ENCODE results near the gene SUV39H2. TPM values are rescaled to one million over a fixed set of nuclear protein-coding genes. Genes with fewer than 3 reads are reported as not detected.
A peak's percentile ranks its signal among the peaks of the same experiment; 100 is the strongest.

SUV39H2 gene, protein sequence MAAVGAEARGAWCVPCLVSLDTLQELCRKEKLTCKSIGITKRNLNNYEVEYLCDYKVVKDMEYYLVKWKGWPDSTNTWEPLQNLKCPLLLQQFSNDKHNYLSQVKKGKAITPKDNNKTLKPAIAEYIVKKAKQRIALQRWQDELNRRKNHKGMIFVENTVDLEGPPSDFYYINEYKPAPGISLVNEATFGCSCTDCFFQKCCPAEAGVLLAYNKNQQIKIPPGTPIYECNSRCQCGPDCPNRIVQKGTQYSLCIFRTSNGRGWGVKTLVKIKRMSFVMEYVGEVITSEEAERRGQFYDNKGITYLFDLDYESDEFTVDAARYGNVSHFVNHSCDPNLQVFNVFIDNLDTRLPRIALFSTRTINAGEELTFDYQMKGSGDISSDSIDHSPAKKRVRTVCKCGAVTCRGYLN
- 1 to 10 TPM; 1.0 to 3.9 (median 1.7) TPM for polyA plus RNA-seq (ENCODE audit: low read depth in 6 of 6)

GRCh38 chr10:14878266-14879123 lies at the start of gene SUV39H2:
Gene SUV39H2, plus strand, starts transcription at chr10:14878866. Its CDS starts 23 bp downstream, at chr10:14878889.
- H3K4me1 Mint-ChIP-seq = peaks cover 13 to 30% (median 24%) of the 10 kb centered on the region in 3 donors
- peaks cover 0 to 5% (median 0%) of the 10 kb centered on the region in 3 donors for H3K27me3 Mint-ChIP-seq
- peak within 1 kb of the TSS; percentile 90 to 97 (median 94) for H3K4me3 Mint-ChIP-seq
- H3K9me3 Mint-ChIP-seq = no peaks in the 10 kb centered on the region
- no peaks in the 10 kb centered on the region for H3K36me3 Mint-ChIP-seq
- H3K27ac Mint-ChIP-seq = peak within 1 kb of the TSS; percentile 81 to 97 (median 94)
- ATAC-seq (ENCODE audit: low read depth in 2 of 2) (peak; percentile 91 to 93), DNase-seq (peak; percentile 94)

DNA sequence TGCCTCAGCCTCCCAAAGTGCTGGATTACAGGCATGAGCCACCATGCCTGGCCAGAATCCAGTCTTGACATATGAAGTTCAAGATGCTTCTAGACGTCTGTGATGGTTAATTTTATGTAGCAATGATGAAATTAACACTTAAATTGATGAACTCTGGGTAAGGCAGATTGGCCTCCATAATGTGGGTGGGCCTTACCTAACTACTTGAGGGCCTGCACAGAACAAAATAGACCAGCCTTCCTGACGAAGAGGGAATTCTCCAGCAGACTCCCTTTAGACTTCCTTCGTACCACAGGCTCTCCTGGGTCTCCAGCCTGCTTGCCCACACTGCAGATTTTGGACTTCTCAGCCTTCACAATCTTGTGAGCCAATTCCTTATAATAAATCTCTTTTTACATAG lies 45.6 kb upstream of the SUV39H2 start:
- H3K27me3 Mint-ChIP-seq = no peaks in the 10 kb centered on the region
- DNase-seq (no peak), ATAC-seq (ENCODE audit: low read depth in 2 of 2) (no peak)
- peaks cover 6 to 15% (median 9%) of the 10 kb centered on the region in 3 donors for H3K4me1 Mint-ChIP-seq
- no peaks in the 10 kb centered on the region for H3K9me3 Mint-ChIP-seq
- no peak overlapping the region for H3K27ac Mint-ChIP-seq
- no peaks in the 10 kb centered on the region for H3K36me3 Mint-ChIP-seq
- H3K4me3 Mint-ChIP-seq = no peak overlapping the region

GRCh38 chr10:14836208-14836607 lies 42.5 kb upstream of the SUV39H2 start:
- DNase-seq = no peak
- peaks cover 16 to 23% (median 19%) of the 10 kb centered on the region in 3 donors for H3K4me1 Mint-ChIP-seq
- peak overlapping the region in 1 of 6 donors; percentile 39 for H3K27ac Mint-ChIP-seq
- ATAC-seq (ENCODE audit: low read depth in 2 of 2) = no peak
- H3K4me3 Mint-ChIP-seq = peak overlapping the region in 3 of 8 donors; percentile 17 to 98 (median 95)
- H3K27me3 Mint-ChIP-seq = no peaks in the 10 kb centered on the region
- no peaks in the 10 kb centered on the region for H3K36me3 Mint-ChIP-seq
- no peaks in the 10 kb centered on the region for H3K9me3 Mint-ChIP-seq

DNA sequence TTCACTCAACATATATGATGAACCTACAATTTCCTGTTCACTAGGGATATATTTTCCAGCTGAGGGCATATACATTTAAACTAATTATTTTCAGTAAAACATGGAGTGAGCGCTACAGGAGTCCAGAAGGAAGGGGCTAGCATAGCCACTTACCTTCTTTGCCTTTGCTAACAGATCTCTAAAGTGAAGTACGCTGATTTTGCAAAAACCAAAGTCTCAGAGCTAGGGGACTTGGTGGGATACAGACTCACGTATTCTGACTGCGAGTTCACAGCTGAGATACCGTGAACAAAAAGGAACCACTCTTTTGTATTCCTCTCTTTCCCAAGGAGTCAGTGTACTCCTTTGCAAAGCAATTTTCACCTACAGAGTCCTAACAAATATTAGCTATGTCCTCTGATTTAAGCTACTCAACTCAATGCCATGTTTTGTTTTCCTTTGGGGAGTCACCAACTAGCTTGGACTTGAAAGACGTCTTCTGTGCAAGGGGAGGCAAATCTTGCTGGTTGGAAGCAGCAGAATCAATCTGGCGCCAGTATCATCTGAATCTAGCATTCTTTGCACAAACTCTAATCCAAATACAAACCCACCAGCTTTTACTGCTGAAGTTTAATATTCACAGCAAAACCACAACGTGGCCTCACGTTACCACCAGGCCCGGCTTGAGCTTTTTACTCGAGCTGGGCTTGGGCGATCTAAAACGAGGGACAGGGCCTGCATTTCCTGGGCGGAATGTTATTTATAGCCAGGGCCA lies 41.5 kb upstream of the SUV39H2 start:
- peak overlapping the region in 5 of 6 donors; percentile 92 to 98 (median 97) for H3K27ac Mint-ChIP-seq
- H3K4me1 Mint-ChIP-seq = peaks cover 16 to 26% (median 19%) of the 10 kb centered on the region in 3 donors
- H3K27me3 Mint-ChIP-seq = no peaks in the 10 kb centered on the region
- no peaks in the 10 kb centered on the region for H3K36me3 Mint-ChIP-seq
- peak overlapping the region; percentile 95 to 99 (median 98) for H3K4me3 Mint-ChIP-seq
- no peak for DNase-seq
- H3K9me3 Mint-ChIP-seq = no peaks in the 10 kb centered on the region
- ATAC-seq (ENCODE audit: low read depth in 2 of 2) = no peak

- H3K4me3 Mint-ChIP-seq = peak within 1 kb of the TSS; percentile 95 to 99 (median 98)
- no peaks in the 10 kb centered on the region for H3K9me3 Mint-ChIP-seq
- H3K4me1 Mint-ChIP-seq = peaks cover 16 to 27% (median 19%) of the 10 kb centered on the region in 3 donors
- ATAC-seq (ENCODE audit: low read depth in 2 of 2) (peak; percentile 88 to 89), DNase-seq (peak; percentile 99)
- no peaks in the 10 kb centered on the region for H3K36me3 Mint-ChIP-seq
- H3K27ac Mint-ChIP-seq = peak within 1 kb of the TSS; percentile 95 to 98 (median 98)
- no peaks in the 10 kb centered on the region for H3K27me3 Mint-ChIP-seq
Measured at GRCh38 chr10:14837757-14838581, 40.7 kb upstream of the SUV39H2 start, which contains the start of the genes CDNF, HSPA14 and MSANTD7. Gene CDNF, minus strand, starts transcription at chr10:14838037. Its CDS starts 91 bp downstream, at chr10:14837946. Gene HSPA14, plus strand, starts transcription at chr10:14838306. Its CDS starts 97 bp downstream, at chr10:14838403. Gene MSANTD7, plus strand, starts transcription at chr10:14838306. Its CDS starts 3,979 bp downstream, at chr10:14842285.

DNA sequence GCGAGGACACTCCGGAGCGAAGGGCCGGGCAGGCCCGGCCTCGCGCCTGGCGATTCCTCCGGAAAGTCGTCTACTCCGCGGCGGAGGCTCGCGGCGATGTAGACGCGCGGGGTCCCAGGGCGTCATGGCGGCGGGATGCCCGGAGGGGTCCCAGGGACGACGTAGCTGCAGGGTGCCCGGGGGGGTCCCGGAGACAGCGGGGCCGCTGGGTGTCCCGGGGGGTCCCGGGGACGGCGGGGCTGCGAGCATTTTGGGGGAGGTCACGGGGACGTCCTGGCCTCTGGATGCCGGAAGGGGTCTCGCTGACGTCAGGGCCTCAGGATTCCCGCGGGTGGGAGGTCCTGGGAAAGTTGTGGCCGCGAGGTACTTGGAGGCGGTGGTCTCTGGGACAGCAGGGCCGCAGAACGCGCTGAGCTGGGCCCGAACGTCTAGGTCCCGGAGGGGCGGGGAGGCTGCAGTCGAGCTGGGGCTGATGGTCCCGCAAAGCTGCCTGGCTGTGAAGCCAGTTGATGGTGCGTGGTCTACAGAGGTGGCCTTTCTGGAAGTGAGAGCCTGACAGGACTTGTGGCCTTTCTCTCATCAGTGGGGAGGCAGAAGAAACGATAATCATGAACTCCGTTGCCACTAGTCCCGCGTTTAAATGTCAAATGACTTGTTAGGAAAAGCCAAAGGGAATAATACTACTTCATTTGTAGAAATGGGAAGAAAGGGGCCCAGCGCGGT lies 39.9 kb upstream of the SUV39H2 start:
- Mint-ChIP-seq H3K27ac (peak overlapping the region; percentile 93 to 98 (median 97)), H3K4me1 (peaks cover 16 to 27% (median 19%) of the 10 kb centered on the region in 3 donors), H3K4me3 (peak overlapping the region; percentile 95 to 99 (median 98)), H3K27me3 (no peaks in the 10 kb centered on the region), H3K36me3 (no peaks in the 10 kb centered on the region), H3K9me3 (no peaks in the 10 kb centered on the region)
- DNase-seq (peak; percentile 11), ATAC-seq (ENCODE audit: low read depth in 2 of 2) (no peak)

DNA sequence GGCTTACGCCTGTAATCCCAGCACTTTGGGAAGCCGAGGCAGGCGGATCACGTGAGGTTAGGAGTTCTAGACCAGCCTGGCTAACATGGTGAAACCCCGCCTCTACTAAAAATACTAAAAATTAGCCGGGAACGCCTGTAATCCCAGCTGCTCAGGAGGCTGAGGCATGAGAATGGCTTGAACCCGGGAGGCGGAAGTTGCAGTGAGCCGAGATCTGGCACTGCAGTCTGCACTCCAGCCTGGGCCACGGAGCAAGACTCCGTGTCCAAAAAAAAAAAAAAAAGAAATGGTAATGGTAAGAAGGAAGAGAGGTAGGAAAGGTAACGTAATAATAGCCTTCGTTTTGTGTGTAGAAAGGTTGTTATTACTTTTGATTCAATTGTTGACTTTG lies 39.4 kb upstream of the SUV39H2 start:
- Mint-ChIP-seq H3K4me1 (peaks cover 16 to 26% (median 19%) of the 10 kb centered on the region in 3 donors), H3K4me3 (peak overlapping the region; percentile 95 to 99 (median 98)), H3K36me3 (peaks cover 0 to 3% of the 10 kb centered on the region in 2 donors), H3K9me3 (no peaks in the 10 kb centered on the region), H3K27me3 (no peaks in the 10 kb centered on the region), H3K27ac (peak overlapping the region in 5 of 6 donors; percentile 93 to 98 (median 96))
- ATAC-seq (ENCODE audit: low read depth in 2 of 2) (no peak), DNase-seq (no peak)

DNA sequence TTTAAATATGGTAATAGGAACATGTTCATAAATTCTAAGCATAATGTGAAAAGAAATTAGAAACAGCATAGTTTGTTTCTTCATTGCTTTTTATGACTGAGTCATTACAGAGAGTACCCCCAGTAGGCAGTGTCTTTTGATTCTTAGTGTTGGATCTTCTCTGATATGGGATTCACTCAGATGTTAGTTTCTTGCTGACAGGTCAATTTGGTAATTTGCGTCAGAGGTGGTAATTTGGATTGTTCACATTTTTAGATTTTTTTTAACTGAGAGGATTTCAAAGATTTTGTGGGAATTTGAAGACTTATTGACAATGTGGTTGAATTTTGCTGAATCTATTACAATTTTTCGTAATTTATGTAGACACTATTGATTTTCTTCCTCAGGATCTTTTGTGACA lies 38.5 kb upstream of the SUV39H2 start:
- Mint-ChIP-seq H3K4me1 (peaks cover 16 to 19% (median 18%) of the 10 kb centered on the region in 3 donors), H3K36me3 (peaks cover 6 to 10% of the 10 kb centered on the region in 2 donors), H3K27me3 (no peaks in the 10 kb centered on the region), H3K4me3 (peak overlapping the region in 4 of 8 donors; percentile 4 to 95 (median 38)), H3K27ac (peak overlapping the region in 1 of 6 donors; percentile 8), H3K9me3 (no peaks in the 10 kb centered on the region)
- no peak for DNase-seq
- no peak for ATAC-seq (ENCODE audit: low read depth in 2 of 2)

- ATAC-seq (ENCODE audit: low read depth in 2 of 2) = no peak
- Mint-ChIP-seq H3K9me3 (no peaks in the 10 kb centered on the region), H3K27ac (peak overlapping the region in 1 of 6 donors; percentile 59)
Measured at GRCh38 chr10:14843327-14843988, 35.2 kb upstream of the SUV39H2 start.

GRCh38 chr10:14844948-14845347 lies 33.7 kb upstream of the SUV39H2 start:
- no peak for ATAC-seq (ENCODE audit: low read depth in 2 of 2)

More at GRCh38 chr10:14843327-14843988, 35.2 kb upstream of the SUV39H2 start:
- DNase-seq = no peak
- Mint-ChIP-seq H3K4me3 (no peak overlapping the region), H3K36me3 (peaks cover 8 to 11% of the 10 kb centered on the region in 2 donors), H3K4me1 (peaks cover 10 to 16% (median 11%) of the 10 kb centered on the region in 3 donors), H3K27me3 (no peaks in the 10 kb centered on the region)

DNA sequence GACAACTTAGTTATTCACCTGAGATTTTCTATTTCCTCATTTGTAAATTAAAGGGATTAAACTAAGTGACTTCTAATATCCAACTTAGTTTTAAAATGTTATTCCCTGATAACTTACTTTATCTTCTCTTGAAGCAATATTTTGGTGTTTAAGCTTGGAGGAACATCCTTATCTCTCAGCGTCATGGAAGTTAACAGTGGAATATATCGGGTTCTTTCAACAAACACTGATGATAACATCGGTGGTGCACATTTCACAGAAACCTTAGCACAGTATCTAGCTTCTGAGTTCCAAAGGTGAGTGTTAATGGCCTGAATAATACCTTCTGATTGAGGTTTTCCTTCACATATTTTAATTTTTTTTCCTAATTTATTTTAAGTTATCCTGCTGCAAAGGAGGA lies 26.4 kb upstream of the SUV39H2 start:
- no peak overlapping the region for H3K4me3 Mint-ChIP-seq
- no peaks in the 10 kb centered on the region for H3K4me1 Mint-ChIP-seq
- H3K36me3 Mint-ChIP-seq = peaks cover 5 to 17% of the 10 kb centered on the region in 2 donors
- no peak for ATAC-seq (ENCODE audit: low read depth in 2 of 2)
- H3K27me3 Mint-ChIP-seq = no peaks in the 10 kb centered on the region
- DNase-seq = no peak
- no peak overlapping the region for H3K27ac Mint-ChIP-seq
- H3K9me3 Mint-ChIP-seq = no peaks in the 10 kb centered on the region

More at GRCh38 chr10:14844948-14845347, 33.7 kb upstream of the SUV39H2 start:
- Mint-ChIP-seq H3K36me3 (peaks cover 13 to 16% of the 10 kb centered on the region in 2 donors), H3K27ac (no peak overlapping the region), H3K4me3 (no peak overlapping the region), H3K4me1 (peaks cover 2 to 6% (median 4%) of the 10 kb centered on the region in 3 donors), H3K27me3 (no peaks in the 10 kb centered on the region), H3K9me3 (no peaks in the 10 kb centered on the region)
- DNase-seq = no peak
